NB4 (cell line): Measurements from ENCODE around the gene PSMA4.

Experiments
- MYC ChIP-seq: IDR thresholded peaks from 2 replicates; pipeline ENCODE4 v1.6.1; 2011; ENCODE audit warnings: low read depth, low read length
- POLR2A ChIP-seq: IDR thresholded peaks from 2 replicates; pipeline ENCODE4 v1.6.1; 2011; ENCODE audit warnings: mild to moderate bottlenecking; ENCODE audit not compliant: insufficient read length; ENCODE audit errors: extremely low read depth
- TF ChIP-seq, protein P1 (sequence below): IDR thresholded peaks from 2 replicates; pipeline ENCODE4 v1.6.1; 2011; ENCODE audit warnings: low read depth, low read length
- TF ChIP-seq, protein P2 (sequence below): IDR thresholded peaks from one replicate; pipeline ENCODE4 v1.5.1; 2012; ENCODE audit warnings: low read depth, low read length

DNA sequence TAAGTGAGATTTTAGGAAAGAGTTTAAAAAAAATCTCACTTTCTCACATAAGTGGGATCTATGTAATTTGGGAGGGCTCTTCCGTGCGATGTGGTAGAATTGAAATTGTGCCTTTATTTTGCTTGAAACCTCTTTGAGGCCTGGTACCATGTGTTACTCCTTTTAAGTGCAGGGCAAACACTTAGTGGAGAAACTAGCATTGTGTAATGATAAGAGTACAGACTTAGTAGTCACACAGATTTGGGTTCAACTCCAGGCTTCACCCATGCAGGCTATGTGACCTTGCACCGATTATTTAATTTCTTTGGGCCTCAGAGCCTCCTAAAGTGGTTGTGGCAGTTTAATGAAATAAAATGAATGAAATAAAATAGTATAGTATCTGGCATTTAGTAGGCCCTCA is 2.4 kb downstream of the PSMA4 start:
- TF ChIP-seq, protein P1, sequence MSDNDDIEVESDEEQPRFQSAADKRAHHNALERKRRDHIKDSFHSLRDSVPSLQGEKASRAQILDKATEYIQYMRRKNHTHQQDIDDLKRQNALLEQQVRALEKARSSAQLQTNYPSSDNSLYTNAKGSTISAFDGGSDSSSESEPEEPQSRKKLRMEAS, result no peak
- TF ChIP-seq, protein P2, sequence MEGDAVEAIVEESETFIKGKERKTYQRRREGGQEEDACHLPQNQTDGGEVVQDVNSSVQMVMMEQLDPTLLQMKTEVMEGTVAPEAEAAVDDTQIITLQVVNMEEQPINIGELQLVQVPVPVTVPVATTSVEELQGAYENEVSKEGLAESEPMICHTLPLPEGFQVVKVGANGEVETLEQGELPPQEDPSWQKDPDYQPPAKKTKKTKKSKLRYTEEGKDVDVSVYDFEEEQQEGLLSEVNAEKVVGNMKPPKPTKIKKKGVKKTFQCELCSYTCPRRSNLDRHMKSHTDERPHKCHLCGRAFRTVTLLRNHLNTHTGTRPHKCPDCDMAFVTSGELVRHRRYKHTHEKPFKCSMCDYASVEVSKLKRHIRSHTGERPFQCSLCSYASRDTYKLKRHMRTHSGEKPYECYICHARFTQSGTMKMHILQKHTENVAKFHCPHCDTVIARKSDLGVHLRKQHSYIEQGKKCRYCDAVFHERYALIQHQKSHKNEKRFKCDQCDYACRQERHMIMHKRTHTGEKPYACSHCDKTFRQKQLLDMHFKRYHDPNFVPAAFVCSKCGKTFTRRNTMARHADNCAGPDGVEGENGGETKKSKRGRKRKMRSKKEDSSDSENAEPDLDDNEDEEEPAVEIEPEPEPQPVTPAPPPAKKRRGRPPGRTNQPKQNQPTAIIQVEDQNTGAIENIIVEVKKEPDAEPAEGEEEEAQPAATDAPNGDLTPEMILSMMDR, result no peak
- TF ChIP-seq POLR2A (no peak), MYC (no peak)
